ENCODE data around the gene OR10G6.
"Not testable (repeated sequence)": the region's sequence is repeated elsewhere in the genome, so short reads cannot be mapped to it uniquely, and the experiment has no call there.

The OR10G6 gene, protein sequence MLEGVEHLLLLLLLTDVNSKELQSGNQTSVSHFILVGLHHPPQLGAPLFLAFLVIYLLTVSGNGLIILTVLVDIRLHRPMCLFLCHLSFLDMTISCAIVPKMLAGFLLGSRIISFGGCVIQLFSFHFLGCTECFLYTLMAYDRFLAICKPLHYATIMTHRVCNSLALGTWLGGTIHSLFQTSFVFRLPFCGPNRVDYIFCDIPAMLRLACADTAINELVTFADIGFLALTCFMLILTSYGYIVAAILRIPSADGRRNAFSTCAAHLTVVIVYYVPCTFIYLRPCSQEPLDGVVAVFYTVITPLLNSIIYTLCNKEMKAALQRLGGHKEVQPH

DNA sequence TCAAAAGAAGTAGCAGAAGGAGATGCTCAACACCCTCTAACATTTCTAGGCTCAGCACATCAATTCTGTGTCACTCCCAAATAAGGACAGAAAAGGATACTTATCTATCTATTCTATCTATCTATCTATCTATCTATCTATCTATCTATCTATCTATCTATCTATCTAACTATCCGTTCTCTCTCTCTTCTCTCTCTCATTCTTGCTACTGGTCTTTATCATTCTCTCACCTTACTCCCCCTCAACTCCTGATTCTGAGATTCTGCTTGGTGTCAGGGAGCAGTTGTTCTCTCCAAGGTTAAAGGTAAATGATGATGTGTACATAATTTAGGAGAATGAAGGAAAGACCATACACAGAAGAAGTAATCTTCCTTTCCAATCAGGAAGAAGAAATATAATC is at the start of gene OR10G6:
TSS of gene OR10G6 (minus strand) at position 43 of the 400 bp plus-strand sequence. CDS start at position 43, 0 bp downstream.
- TF ChIP-seq, protein P1, sequence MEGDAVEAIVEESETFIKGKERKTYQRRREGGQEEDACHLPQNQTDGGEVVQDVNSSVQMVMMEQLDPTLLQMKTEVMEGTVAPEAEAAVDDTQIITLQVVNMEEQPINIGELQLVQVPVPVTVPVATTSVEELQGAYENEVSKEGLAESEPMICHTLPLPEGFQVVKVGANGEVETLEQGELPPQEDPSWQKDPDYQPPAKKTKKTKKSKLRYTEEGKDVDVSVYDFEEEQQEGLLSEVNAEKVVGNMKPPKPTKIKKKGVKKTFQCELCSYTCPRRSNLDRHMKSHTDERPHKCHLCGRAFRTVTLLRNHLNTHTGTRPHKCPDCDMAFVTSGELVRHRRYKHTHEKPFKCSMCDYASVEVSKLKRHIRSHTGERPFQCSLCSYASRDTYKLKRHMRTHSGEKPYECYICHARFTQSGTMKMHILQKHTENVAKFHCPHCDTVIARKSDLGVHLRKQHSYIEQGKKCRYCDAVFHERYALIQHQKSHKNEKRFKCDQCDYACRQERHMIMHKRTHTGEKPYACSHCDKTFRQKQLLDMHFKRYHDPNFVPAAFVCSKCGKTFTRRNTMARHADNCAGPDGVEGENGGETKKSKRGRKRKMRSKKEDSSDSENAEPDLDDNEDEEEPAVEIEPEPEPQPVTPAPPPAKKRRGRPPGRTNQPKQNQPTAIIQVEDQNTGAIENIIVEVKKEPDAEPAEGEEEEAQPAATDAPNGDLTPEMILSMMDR (IDR thresholded peaks at IDR 0.05; ENCODE audit: borderline replicate concordance, control extremely low read depth, extremely low read depth, insufficient read depth, missing control alignments) = no peak
- no peak for DNase-seq (ENCODE audit: low spot score)
- in situ Hi-C loops (cut with MboI; ENCODE audit: low sequenced_read_pairs, unreplicated experiment) = no loop called here

DNA sequence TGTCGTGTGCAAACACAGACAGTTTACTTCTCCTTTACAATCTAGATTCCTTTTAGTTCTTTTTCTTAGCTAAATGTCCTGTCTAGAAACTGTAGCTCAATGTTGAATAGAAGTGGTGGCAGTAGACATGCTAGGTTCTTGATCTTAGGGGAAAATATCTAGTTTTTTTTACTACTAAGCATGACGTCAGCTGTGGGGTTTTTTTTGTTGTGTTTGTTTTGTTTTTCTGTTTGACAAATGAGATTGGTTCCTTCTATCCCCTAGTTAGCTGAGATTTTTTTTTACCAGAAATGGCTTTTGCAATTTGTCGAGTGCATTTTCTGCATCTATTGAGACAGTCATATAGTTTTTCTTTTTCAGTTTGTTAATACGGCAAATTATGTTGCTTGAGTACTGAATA is 48.5 kb upstream of the OR10G6 start:
- TF ChIP-seq, protein P1 (IDR thresholded peaks at IDR 0.05; ENCODE audit: borderline replicate concordance, control extremely low read depth, extremely low read depth, insufficient read depth, missing control alignments) = no peak
- in situ Hi-C loops (cut with MboI; ENCODE audit: low sequenced_read_pairs, unreplicated experiment) = no loop called here
- DNase-seq (ENCODE audit: low spot score) = no peak

DNA sequence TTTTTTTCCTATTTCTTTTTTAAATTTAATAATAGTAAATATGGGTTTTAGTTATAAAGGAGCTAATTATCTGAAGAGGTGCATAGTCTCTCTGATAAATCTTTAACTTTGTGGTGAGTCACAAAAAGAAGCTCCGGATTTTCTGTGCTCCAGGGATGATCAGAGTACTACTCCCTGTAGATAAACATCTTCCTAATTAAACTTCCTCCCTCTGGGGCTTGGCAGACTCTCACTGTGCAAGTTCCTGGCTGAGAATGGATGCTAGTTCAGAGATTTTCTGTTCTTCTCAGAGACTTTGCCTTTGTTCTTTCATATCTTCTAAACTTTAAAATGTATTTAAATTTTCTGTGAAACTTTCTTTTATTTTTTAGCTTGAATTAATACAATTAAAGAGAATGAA is 46.3 kb upstream of the OR10G6 start, which contains the start of gene OR10G7:
TSS of gene OR10G7 (minus strand) at position 72 of the 400 bp plus-strand sequence. CDS start 2,324 bp downstream, outside the sequence.
- TF ChIP-seq, protein P1 (IDR thresholded peaks at IDR 0.05; ENCODE audit: borderline replicate concordance, control extremely low read depth, extremely low read depth, insufficient read depth, missing control alignments) = no peak
- in situ Hi-C loops (cut with MboI; ENCODE audit: low sequenced_read_pairs, unreplicated experiment) = no loop called here
- DNase-seq (ENCODE audit: low spot score) = no peak

DNA sequence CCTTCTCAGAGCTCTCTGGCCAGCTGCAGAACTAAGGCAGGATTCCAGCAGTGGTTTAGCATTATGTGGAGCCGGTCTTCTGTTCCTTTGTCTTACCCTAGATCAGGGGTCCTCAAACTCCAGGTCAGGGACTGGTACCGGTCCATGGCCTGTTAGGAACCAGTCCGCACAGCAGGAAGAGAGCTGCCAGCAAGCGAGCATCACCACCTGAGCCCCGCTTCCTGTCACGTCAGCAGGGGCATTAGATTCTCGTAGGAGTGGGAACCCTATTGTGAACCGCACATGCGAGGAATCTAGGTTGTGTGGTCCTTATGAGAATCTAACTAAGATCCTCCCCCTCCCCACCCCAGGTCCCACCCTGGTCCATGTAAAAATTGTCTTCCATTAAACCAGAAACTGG is 44.6 kb upstream of the OR10G6 start:
- in situ Hi-C loops (cut with MboI; ENCODE audit: low sequenced_read_pairs, unreplicated experiment) = no loop called here
- TF ChIP-seq, protein P1 (IDR thresholded peaks at IDR 0.05; ENCODE audit: borderline replicate concordance, control extremely low read depth, extremely low read depth, insufficient read depth, missing control alignments) = no peak
- no peak for DNase-seq (ENCODE audit: low spot score)

DNA sequence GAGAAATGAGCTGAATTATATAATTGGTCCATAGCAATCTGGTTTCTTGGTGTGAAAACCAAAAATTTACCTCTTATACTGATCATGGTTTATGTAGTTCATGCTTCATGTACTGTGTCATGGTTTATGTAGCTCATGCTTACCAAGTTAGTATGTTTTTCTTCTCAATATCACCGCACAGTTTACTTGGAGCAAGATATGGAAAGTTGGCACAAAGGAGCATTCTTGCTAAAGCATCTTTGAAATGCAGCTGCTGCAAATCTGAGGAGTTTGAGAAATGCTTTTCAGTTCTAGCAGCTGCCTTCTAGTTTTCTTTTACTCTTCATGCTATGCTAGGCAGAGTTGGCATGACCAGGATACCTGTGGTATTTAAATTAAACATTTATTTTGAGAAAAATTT is 41.7 kb upstream of the OR10G6 start:
- in situ Hi-C loops (cut with MboI; ENCODE audit: low sequenced_read_pairs, unreplicated experiment) = no loop called here

DNA sequence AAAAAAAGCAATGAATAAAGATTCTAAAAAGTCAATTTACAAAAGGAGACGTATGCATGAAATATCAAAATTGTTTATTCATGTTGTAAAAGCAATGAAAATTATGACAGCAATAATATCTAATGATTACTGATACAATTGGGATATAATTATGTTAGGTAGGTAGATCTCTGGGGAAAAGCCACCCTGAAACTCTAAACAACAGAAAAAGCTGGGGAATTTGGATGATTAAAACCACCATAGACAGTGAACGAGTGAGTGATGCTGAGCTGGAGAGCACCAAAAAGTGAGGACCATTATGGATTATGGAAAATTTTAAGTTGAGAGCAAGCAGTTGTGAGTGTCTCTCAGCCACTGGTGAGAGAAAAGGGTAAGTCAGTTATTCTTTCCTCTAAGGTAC is 31.5 kb upstream of the OR10G6 start, which contains the start of gene OR10G8:
TSS of gene OR10G8 (plus strand) at position 301 of the 400 bp plus-strand sequence. CDS start 2,825 bp downstream, outside the sequence.
- in situ Hi-C loops (cut with MboI; ENCODE audit: low sequenced_read_pairs, unreplicated experiment) = no loop called here
- TF ChIP-seq, protein P1 (IDR thresholded peaks at IDR 0.05; ENCODE audit: borderline replicate concordance, control extremely low read depth, extremely low read depth, insufficient read depth, missing control alignments) = no peak
- no peak for DNase-seq (ENCODE audit: low spot score)

More for the DNA sequence above, 41.7 kb upstream of the OR10G6 start:
- TF ChIP-seq, protein P1 (IDR thresholded peaks at IDR 0.05; ENCODE audit: borderline replicate concordance, control extremely low read depth, extremely low read depth, insufficient read depth, missing control alignments) = no peak
- no peak for DNase-seq (ENCODE audit: low spot score)

DNA sequence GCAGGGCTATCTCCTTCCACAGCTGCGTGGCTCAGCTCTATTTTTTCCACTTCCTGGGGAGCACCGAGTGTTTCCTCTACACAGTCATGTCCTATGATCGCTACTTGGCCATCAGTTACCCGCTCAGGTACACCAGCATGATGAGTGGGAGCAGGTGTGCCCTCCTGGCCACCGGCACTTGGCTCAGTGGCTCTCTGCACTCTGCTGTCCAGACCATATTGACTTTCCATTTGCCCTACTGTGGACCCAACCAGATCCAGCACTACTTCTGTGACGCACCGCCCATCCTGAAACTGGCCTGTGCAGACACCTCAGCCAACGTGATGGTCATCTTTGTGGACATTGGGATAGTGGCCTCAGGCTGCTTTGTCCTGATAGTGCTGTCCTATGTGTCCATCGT is 20.9 kb upstream of the OR10G6 start:
- DNase-seq (ENCODE audit: low spot score); in situ Hi-C loops (cut with MboI; ENCODE audit: low sequenced_read_pairs, unreplicated experiment): not testable (repeated sequence)
